Skeletal muscle tissue (tissue), 4 donors: ENCODE results near the gene ZNF763. TPM values are rescaled to one million over a fixed set of nuclear protein-coding genes. Genes with fewer than 3 reads are reported as not detected.
"Not testable (repeated sequence)": the region's sequence is repeated elsewhere in the genome, so short reads cannot be mapped to it uniquely, and the experiment has no call there.

Experiments used
- H3K27ac ChIP-seq: one replicate; pipeline ENCODE4 v1.7.0; 2013; ENCODE audit warnings: mild to moderate bottlenecking, low read depth, low read length, inconsistent platforms
- H3K27me3 ChIP-seq, 3 donors: one replicate each; pipeline ENCODE4 v1.7.0; 2013; ENCODE audit warnings: low read length in 3 of 3; ENCODE audit not compliant: control insufficient read depth in 3 of 3, insufficient read depth in 3 of 3
- H3K36me3 ChIP-seq, 3 donors: one replicate each; pipeline ENCODE4 v1.7.0; 2013; ENCODE audit warnings: low read length in 3 of 3; ENCODE audit not compliant: control insufficient read depth in 3 of 3, insufficient read depth in 3 of 3
- H3K4me1 ChIP-seq, 3 donors: one replicate each; pipeline ENCODE4 v1.7.0; 2013; ENCODE audit warnings: low read length in 3 of 3, mild to moderate bottlenecking in 3 of 3; ENCODE audit not compliant: control insufficient read depth in 3 of 3, insufficient read depth in 3 of 3
- H3K4me3 ChIP-seq, 3 donors: one replicate each; pipeline ENCODE4 v1.7.0; 2013; ENCODE audit warnings: low read length in 3 of 3
- H3K9ac ChIP-seq, 3 donors: one replicate each; pipeline ENCODE4 v1.7.0; 2013; ENCODE audit warnings: low read length in 3 of 3, mild to moderate bottlenecking in 3 of 3, moderate library complexity in 2 of 3, low read depth in 1 of 3
- H3K9me3 ChIP-seq, 3 donors: one replicate each; pipeline ENCODE4 v1.7.0; 2013; ENCODE audit warnings: low read length in 3 of 3; ENCODE audit not compliant: control insufficient read depth in 3 of 3
- total RNA-seq: library from RNA; depleted of rRNA; stranded (reverse); fragments of >200 nt; gene quantifications from one replicate; pipeline ENCODE4 v1.2.3, GENCODE V29; 2014
- donor health status: Osteomylitis.

The ZNF763 gene
- 2.1 TPM for total RNA-seq

DNA sequence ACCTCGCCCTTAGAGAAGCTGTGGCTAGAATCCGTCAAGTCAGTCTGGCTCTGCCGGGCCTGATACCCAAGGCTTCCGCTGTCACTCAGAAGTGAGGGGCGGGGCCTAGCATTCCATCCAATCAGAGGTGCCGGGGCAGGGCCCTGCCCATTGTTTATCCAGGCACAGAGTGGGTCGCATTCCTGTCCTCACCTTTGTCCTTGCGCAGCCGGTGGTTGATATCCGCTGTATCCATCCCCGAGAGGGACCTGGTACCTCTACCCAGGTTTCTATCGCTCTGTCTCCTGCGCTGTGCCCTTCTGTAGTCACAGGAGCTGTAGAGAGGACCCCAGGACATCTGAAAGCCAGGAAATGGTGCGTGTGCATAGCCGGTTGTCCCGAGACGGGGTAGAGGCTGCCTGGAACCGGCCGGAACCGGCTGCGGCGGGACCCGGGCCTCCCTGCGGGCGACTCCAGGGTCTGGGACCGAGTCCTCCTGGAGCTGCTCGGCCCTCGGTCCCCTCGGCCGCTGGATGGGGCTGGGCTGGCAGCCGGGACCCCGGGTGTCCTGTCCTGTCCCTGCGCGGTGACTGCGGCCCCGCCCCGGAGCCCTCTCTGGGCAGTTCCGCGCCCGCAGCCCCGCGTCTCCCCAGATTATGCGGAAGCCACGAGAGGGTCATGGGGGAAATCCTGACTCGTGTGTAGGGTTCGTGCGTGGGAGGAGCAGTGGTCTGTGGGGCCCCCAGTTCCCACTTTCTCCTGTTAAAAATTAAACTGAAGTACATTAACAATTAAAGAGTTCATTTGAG, at the start of gene ZNF763:
Gene ZNF763 (plus strand): TSS at position 183 of the 788 bp plus-strand sequence. CDS start 169 bp downstream, at position 352.
- Histone ChIP-seq H3K4me1 (peaks cover 13 to 17% (median 15%) of the 10 kb centered on the region in 3 donors), H3K27me3 (no peaks in the 10 kb centered on the region), H3K9me3 (no peaks in the 10 kb centered on the region), H3K36me3 (peaks cover 0 to 2% (median 2%) of the 10 kb centered on the region in 3 donors), H3K4me3 (peak within 1 kb of the TSS; percentile 73 to 96 (median 96)), H3K9ac (peak within 1 kb of the TSS; percentile 73 to 92 (median 90)), H3K27ac (peak within 1 kb of the TSS; percentile 88)

GRCh38 chr19:11921852-11922495, 42.9 kb upstream of the ZNF763 start:
- H3K9ac ChIP-seq: no peak overlapping the region
- no peak overlapping the region for H3K4me3 ChIP-seq
- peaks cover 12 to 18% (median 14%) of the 10 kb centered on the region in 3 donors for H3K4me1 ChIP-seq
- H3K9me3 ChIP-seq: no peaks in the 10 kb centered on the region
- H3K27ac ChIP-seq: no peak overlapping the region
- no peaks in the 10 kb centered on the region for H3K27me3 ChIP-seq
- no peaks in the 10 kb centered on the region for H3K36me3 ChIP-seq

- Histone ChIP-seq H3K27ac (peak within 1 kb of the TSS; percentile 92), H3K4me3 (peak within 1 kb of the TSS; percentile 92 to 96 (median 96)), H3K9me3 (no peaks in the 10 kb centered on the region), H3K27me3 (no peaks in the 10 kb centered on the region), H3K36me3 (peaks cover 0 to 2% (median 0%) of the 10 kb centered on the region in 3 donors), H3K4me1 (peaks cover 12 to 18% (median 15%) of the 10 kb centered on the region in 3 donors), H3K9ac (peak within 1 kb of the TSS; percentile 84 to 90 (median 87))
Observed at GRCh38 chr19:11924886-11925650, 39.8 kb upstream of the ZNF763 start, which contains the start of gene ZNF700. ZNF700 (plus strand) TSS chr19:11925107; CDS start chr19:11925211, 104 bp downstream.

DNA sequence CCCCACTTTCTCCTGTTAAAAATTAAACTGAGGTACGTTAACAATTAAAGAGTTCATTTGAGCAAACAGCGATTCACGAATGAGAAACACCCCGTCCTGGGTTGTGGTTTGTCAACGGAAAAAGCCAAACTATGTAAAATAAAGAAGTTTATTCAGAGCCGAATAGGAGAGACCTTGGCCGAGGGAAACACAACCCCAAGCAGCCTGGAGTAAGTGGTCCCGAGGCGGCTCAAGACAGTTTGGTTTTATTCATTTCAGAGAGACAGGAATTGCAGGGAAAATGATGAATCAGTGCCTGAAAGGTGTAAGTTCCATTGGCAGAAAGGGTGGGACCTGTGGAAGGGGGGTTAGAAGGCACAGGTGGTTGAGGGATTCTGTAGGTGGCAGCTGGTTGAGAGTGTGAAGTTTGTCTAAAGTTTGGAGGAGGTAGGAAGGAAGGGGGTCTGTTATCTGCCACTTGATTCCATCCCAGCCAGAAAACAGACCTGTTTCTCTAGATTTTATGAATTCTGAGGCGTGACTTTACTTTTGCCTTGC, 39.1 kb upstream of the ZNF763 start:
- not testable (repeated sequence) for H3K27me3 ChIP-seq, H3K36me3 ChIP-seq, H3K9me3 ChIP-seq
- peaks cover 12 to 18% (median 15%) of the 10 kb centered on the region in 3 donors for H3K4me1 ChIP-seq
- peak overlapping the region; percentile 84 to 90 (median 87) for H3K9ac ChIP-seq
- H3K4me3 ChIP-seq: peak overlapping the region; percentile 92 to 96 (median 96)
- H3K27ac ChIP-seq: peak overlapping the region; percentile 92

GRCh38 chr19:11927227-11927626, 37.6 kb upstream of the ZNF763 start:
- Histone ChIP-seq H3K4me1 (peaks cover 12 to 18% (median 15%) of the 10 kb centered on the region in 3 donors), H3K4me3 (no peak overlapping the region), H3K36me3 (peaks cover 0 to 4% (median 0%) of the 10 kb centered on the region in 3 donors), H3K9ac (peak overlapping the region in 1 of 3 donors; percentile 14), H3K27me3 (no peaks in the 10 kb centered on the region), H3K27ac (no peak overlapping the region), H3K9me3 (no peaks in the 10 kb centered on the region)

DNA sequence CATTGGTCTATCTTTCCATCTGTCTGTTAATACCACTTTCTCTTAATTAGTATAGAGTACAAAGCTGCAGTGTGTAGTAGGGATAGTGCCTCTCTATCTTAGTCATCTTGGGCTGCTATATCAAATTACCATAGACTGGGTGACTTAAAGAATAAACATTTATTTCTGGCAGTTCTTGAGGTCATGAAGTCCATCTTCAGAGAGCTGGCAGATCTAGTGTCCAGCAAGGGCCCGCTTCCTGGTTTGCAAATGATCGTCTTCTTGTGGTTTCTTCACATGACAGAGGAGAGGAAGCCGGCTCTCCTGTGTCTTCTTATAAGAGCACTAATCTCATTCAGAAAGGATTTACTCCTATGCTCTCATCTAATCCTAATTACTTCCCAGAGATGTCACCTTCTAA, 33.8 kb upstream of the ZNF763 start:
- H3K36me3 ChIP-seq: peaks cover 0 to 4% (median 0%) of the 10 kb centered on the region in 3 donors
- H3K27me3 ChIP-seq: no peaks in the 10 kb centered on the region
- no peak overlapping the region for H3K9ac ChIP-seq
- H3K4me3 ChIP-seq: no peak overlapping the region
- H3K4me1 ChIP-seq: peaks cover 0 to 4% (median 2%) of the 10 kb centered on the region in 3 donors
- H3K27ac ChIP-seq: no peak overlapping the region
- H3K9me3 ChIP-seq: peaks cover 0 to 4% (median 2%) of the 10 kb centered on the region in 3 donors

DNA sequence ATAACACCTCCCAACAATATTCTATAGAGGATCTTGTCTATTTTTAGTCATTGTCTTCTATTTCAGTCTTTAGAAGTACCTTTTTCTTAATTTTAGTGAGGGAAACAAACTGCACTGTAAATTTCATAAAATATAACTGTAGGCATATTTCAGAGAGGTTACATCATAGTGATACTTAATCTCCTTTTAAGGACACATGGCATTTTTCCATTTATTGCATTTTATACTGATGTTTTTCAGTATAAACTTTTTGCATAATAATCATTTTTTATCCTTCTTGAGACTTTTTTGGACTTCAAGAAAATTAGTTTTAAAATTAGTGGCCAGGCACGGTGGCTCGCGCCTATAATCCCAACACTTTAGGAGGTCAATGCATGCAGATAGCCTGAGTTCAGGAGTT, 33.3 kb upstream of the ZNF763 start:
- peaks cover 0 to 4% (median 0%) of the 10 kb centered on the region in 3 donors for H3K4me1 ChIP-seq
- H3K9me3 ChIP-seq: peaks cover 0 to 4% (median 2%) of the 10 kb centered on the region in 3 donors
- H3K9ac ChIP-seq: no peak overlapping the region
- H3K36me3 ChIP-seq: peaks cover 0 to 4% (median 0%) of the 10 kb centered on the region in 3 donors
- H3K27ac ChIP-seq: no peak overlapping the region
- H3K27me3 ChIP-seq: no peaks in the 10 kb centered on the region
- no peak overlapping the region for H3K4me3 ChIP-seq

GRCh38 chr19:11935829-11936228, 29.0 kb upstream of the ZNF763 start:
- not testable (repeated sequence) for H3K27me3 ChIP-seq, H3K4me1 ChIP-seq, H3K4me3 ChIP-seq, H3K27ac ChIP-seq, H3K9me3 ChIP-seq, H3K36me3 ChIP-seq, H3K9ac ChIP-seq

DNA sequence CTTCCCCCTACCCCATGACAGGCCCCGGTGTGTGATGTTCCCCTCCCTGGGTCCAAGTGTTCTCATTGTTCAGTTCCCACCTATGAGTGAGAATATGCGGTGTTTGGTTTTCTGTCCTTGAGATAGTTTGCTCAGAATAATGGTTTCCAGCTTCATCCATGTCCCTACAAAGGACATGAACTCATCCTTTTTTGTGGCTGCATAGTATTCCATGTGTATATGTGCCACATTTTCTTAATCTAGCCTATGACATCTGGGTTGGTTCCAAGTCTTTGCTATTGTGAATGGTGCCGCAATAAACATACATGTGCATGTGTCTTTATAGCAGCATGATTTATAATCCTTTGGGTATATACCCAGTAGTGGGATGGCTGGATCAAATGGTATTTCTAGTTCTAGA, 26.5 kb upstream of the ZNF763 start:
- H3K36me3 ChIP-seq, H3K27me3 ChIP-seq, H3K9ac ChIP-seq, H3K4me1 ChIP-seq, H3K27ac ChIP-seq, H3K4me3 ChIP-seq: not testable (repeated sequence)
- H3K9me3 ChIP-seq: peaks cover 10 to 18% (median 11%) of the 10 kb centered on the region in 3 donors
